ENCODE measurements around the gene PGRMC2.

GRCh38 chr4:128290526-128290925 is 2.9 kb upstream of the PGRMC2 start:
- TF ChIP-seq CTCF (conservative IDR thresholded peaks at IDR 0.05; ENCODE audit: low read depth, low read length) (no peak), EZH2phosphoT487 (IDR thresholded peaks at IDR 0.05; ENCODE audit: borderline replicate concordance, low read length) (no peak), EZH2 (IDR thresholded peaks at IDR 0.05; ENCODE audit: low read length, unreplicated experiment) (no peak)

Measured in PC-3 (cell line).